Measurements from ENCODE around the gene CRY1. TPM values are rescaled to one million over a fixed set of nuclear protein-coding genes. Genes with fewer than 3 reads are reported as not detected.

CRY1 gene
- total RNA-seq, 1 donor from 2014 or later, result 26.8 TPM

- H3K4me3 ChIP-seq (ENCODE audit: low read depth, low read length), result no peak overlapping the region
- DNase-seq (ENCODE audit: low read depth), result no peak
- TF ChIP-seq CTCF (conservative IDR thresholded peaks at IDR 0.05; ENCODE audit: low read depth, low read length), result no peak
Observed at GRCh38 chr12:107125833-107126232, 32.5 kb upstream of the CRY1 start.

DNA sequence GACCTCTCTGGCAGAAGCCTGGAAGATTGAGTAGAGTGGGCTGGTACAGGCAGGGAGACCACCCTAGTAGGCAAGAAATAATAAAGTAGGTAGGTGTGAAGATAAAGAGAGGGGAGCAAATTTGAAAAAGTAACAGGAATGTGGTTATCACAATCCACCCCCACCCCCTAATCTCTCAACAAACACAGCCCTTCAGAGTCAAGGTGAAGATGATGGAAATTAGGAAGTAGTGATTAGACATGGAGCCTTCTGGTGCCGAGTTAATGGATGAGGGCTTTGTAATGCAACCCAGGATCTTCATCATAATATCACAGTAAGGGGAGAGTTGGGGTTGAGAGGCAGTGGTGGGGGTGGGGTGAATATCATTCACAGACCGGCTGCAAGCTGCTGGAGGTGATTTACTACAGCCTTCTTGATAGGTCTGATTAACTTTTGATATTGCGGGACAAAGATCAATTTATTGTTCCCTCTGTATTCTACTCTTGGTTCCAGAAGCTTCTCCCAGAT is 29.2 kb upstream of the CRY1 start:
- no peak overlapping the region for H3K4me3 ChIP-seq (ENCODE audit: low read depth, low read length)
- TF ChIP-seq CTCF (conservative IDR thresholded peaks at IDR 0.05; ENCODE audit: low read depth, low read length), result no peak
- DNase-seq (ENCODE audit: low read depth), result no peak

GRCh38 chr12:107119091-107119490 is 25.7 kb upstream of the CRY1 start:
- TF ChIP-seq CTCF (conservative IDR thresholded peaks at IDR 0.05; ENCODE audit: low read depth, low read length), result no peak
- DNase-seq (ENCODE audit: low read depth), result no peak
- H3K4me3 ChIP-seq (ENCODE audit: low read depth, low read length), result no peak overlapping the region

DNA sequence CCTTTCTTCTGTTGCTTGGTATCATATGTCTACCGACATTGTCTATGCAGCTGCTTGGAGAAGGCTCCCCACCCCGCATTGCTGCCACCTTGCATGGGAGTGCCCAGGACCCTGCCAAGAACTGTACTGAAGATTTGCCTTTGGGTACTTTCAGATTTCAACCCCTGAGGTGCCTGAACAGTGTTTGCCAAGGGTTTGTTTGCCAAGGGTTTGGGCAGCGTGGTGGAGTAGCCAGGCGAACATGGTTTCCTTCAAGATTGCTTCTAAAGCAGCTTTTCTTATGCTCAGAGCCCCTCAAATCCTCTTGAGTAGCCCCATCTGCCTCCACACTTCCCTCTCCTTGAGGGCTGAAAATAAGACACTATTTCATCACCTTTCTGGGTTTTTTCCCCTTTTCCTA is 25.3 kb upstream of the CRY1 start:
- no peak for TF ChIP-seq CTCF (conservative IDR thresholded peaks at IDR 0.05; ENCODE audit: low read depth, low read length)
- DNase-seq (ENCODE audit: low read depth), result no peak
- H3K4me3 ChIP-seq (ENCODE audit: low read depth, low read length), result no peak overlapping the region

DNA sequence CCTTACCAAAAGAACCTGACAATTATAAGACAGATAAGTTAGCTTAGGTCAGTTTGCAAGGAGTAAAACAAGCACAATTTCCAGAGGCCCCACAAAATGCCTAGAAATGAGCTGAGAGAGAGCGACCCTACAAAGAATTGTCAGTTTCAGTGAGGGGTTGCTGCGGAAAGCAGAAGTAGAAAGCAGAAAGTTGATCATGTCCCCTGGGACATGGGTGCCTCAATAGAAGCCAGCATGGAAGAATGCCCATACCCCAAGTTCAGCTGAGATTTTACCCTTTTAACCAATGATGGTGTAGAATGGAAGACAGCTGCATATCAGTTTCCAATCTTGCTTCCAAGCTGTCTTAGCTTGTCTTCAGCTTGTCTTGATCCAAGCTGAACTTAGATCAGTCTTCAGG is 21.8 kb upstream of the CRY1 start:
- TF ChIP-seq CTCF (conservative IDR thresholded peaks at IDR 0.05; ENCODE audit: low read depth, low read length), result no peak
- H3K4me3 ChIP-seq (ENCODE audit: low read depth, low read length), result no peak overlapping the region
- no peak for DNase-seq (ENCODE audit: low read depth)

DNA sequence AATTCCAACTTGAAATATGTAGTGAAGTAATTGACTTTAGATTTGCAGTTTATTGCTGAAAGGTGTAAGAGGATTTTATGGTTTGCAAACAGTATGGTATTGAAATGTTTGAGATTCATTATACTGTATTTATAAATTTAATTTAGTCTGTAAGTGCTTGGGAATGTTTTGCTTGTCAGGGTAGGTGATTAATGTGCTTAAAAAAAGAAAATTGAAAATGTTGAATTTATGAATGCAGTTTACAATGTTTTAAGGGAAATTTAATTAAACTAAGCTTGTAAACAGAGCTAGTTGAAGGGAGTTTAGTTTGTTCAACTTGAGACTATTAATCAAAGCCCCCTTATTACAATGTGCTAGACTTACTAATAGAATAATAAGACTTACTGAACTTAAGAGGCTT is 18.0 kb upstream of the CRY1 start:
- DNase-seq (ENCODE audit: low read depth), result no peak
- TF ChIP-seq CTCF (conservative IDR thresholded peaks at IDR 0.05; ENCODE audit: low read depth, low read length), result no peak
- H3K4me3 ChIP-seq (ENCODE audit: low read depth, low read length), result no peak overlapping the region

Measured in epithelial cell of proximal tubule (primary cell).